Mucosa of stomach (tissue), 1 donor: ENCODE results near the gene ZGPAT.

Source experiments
- H3K27me3 ChIP-seq: one replicate; pipeline ENCODE4 v1.7.0; 2013; ENCODE audit warnings: mild to moderate bottlenecking, low read length; ENCODE audit not compliant: control insufficient read depth, insufficient read depth
- H3K36me3 ChIP-seq: one replicate; pipeline ENCODE4 v1.7.0; 2013; ENCODE audit warnings: low read length; ENCODE audit not compliant: control insufficient read depth, insufficient read depth
- H3K4me1 ChIP-seq: one replicate; pipeline ENCODE4 v1.7.0; 2013; ENCODE audit warnings: mild to moderate bottlenecking, low read length; ENCODE audit not compliant: control insufficient read depth, insufficient read depth
- H3K4me3 ChIP-seq: one replicate; pipeline ENCODE4 v1.7.0; 2013; ENCODE audit warnings: low read length
- H3K9ac ChIP-seq: one replicate; pipeline ENCODE4 v1.7.0; 2013; ENCODE audit warnings: mild to moderate bottlenecking, low read length, moderate library complexity
- H3K9me3 ChIP-seq: one replicate; pipeline ENCODE4 v1.7.0; 2013; ENCODE audit warnings: mild to moderate bottlenecking, low read length, moderate library complexity; ENCODE audit not compliant: control insufficient read depth
- donor health status: Pancreatic carcinoma.

The ZGPAT gene

DNA sequence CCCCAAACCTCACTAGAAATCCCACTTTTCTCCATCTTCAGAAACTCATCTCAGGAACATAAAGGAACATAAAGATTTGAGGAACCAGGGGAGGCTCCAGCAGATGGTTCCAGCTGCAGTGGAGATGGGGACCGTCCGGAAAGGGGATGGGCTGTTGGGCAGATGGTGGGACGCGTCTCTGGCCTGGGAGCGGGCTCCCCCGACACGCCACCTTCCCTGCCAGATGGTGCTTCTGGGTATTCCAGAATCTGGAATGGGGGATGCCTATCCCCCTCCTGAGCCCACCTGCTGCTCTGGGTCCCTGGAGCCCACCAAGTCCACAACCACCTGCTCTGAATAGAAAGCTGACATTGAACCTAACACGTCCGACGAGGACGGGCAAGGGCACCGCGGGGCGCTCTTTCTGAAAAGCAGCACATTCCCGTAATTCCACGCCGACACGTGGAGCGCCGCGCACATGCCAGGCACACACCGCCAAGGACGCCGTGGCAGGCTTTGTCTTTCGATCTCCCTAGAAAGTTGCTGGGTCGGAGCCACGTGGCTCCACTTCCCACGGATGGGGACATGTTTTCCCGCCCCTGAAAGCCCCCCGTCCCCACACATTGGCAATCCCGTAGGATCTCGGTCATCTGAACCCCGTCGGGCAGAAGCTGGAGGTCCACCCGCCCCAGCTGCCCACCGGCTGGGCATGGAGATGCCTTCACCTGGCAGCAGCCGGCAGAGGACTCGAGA, 59.0 kb downstream of the ZGPAT start:
- Histone ChIP-seq H3K27me3 (peaks cover 4% of the 10 kb centered on the region), H3K9ac (no peak overlapping the region), H3K36me3 (no peaks in the 10 kb centered on the region), H3K4me1 (no peaks in the 10 kb centered on the region), H3K9me3 (no peaks in the 10 kb centered on the region), H3K4me3 (no peak overlapping the region)

GRCh38 chr20:63767456-63767855, 59.6 kb downstream of the ZGPAT start:
- no peaks in the 10 kb centered on the region for H3K4me1 ChIP-seq
- peaks cover 4% of the 10 kb centered on the region for H3K27me3 ChIP-seq
- H3K9ac ChIP-seq = no peak overlapping the region
- H3K36me3 ChIP-seq = no peaks in the 10 kb centered on the region
- H3K9me3 ChIP-seq = no peaks in the 10 kb centered on the region
- H3K4me3 ChIP-seq = no peak overlapping the region

DNA sequence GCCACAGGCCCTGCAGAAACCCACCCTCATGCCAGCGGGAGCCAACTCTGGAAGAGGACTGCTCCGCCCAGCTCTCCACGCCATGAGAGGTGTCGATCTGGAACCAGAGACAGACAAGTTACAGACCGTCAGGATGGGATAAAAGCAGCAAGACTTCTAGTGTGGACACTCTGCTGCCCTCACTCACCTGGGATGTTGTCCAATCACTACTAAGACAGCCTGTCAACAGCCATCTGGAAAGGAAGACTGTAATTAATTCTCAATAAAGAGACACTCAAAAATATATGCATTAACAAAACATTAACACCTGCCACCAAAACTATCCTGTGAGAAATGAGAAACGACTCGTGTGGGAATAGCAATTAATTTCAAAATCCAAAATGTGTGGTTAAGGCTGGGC, 60.0 kb downstream of the ZGPAT start:
- H3K4me3 ChIP-seq = no peak overlapping the region
- no peaks in the 10 kb centered on the region for H3K36me3 ChIP-seq
- H3K4me1 ChIP-seq = no peaks in the 10 kb centered on the region
- peaks cover 4% of the 10 kb centered on the region for H3K27me3 ChIP-seq
- H3K9ac ChIP-seq = no peak overlapping the region
- no peaks in the 10 kb centered on the region for H3K9me3 ChIP-seq

GRCh38 chr20:63768591-63769515, 61.0 kb downstream of the ZGPAT start:
- no peaks in the 10 kb centered on the region for H3K36me3 ChIP-seq
- no peaks in the 10 kb centered on the region for H3K27me3 ChIP-seq
- H3K9ac ChIP-seq = no peak overlapping the region
- no peaks in the 10 kb centered on the region for H3K9me3 ChIP-seq
- no peaks in the 10 kb centered on the region for H3K4me1 ChIP-seq
- H3K4me3 ChIP-seq = no peak overlapping the region

- H3K9ac ChIP-seq = no peak overlapping the region
- H3K9me3 ChIP-seq = no peaks in the 10 kb centered on the region
- no peaks in the 10 kb centered on the region for H3K36me3 ChIP-seq
- H3K4me1 ChIP-seq = no peaks in the 10 kb centered on the region
- peaks cover under 1% of the 10 kb centered on the region for H3K27me3 ChIP-seq
- H3K4me3 ChIP-seq = no peak overlapping the region
Measured at GRCh38 chr20:63769891-63770474, 62.1 kb downstream of the ZGPAT start.

DNA sequence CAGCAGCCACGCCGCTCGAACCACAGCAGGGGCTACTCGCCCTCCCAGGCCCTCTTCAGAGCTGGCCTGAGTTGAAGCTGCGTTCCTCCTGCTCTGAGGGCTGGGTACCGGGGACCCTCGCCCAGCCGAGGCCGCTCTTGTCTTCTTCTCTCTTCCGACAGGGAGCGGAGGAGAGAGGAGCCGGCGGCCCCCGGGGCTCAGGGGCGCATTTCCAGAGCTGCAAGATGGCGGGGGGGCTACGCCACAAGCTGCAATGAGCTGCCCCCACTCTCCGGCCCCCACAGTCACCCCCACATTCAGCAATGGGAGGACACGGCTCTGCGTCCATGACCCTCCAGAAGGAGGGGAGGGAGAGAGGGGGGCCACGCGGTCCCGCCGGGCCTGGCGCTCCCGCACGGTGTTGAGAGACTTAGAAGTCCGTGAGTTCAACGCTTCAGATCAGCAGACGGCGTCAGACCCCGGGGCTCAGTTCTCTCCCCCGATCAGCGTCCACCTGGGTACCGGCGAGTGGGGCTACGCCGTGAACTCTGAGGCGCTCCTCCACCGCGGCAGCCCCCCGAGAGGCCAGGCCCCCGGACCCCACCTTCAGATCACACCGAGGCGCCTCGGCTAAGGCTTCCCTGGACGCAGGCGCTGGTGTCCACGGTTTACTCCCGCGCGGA, 63.3 kb downstream of the ZGPAT start:
- no peaks in the 10 kb centered on the region for H3K4me1 ChIP-seq
- peaks cover 4% of the 10 kb centered on the region for H3K27me3 ChIP-seq
- no peak overlapping the region for H3K4me3 ChIP-seq
- H3K36me3 ChIP-seq = no peaks in the 10 kb centered on the region
- H3K9ac ChIP-seq = no peak overlapping the region
- no peaks in the 10 kb centered on the region for H3K9me3 ChIP-seq

GRCh38 chr20:63772781-63773518, 65.1 kb downstream of the ZGPAT start:
- Histone ChIP-seq H3K4me3 (no peak overlapping the region), H3K9me3 (no peaks in the 10 kb centered on the region), H3K9ac (no peak overlapping the region), H3K36me3 (no peaks in the 10 kb centered on the region), H3K4me1 (no peaks in the 10 kb centered on the region), H3K27me3 (peaks cover 4% of the 10 kb centered on the region)

- Histone ChIP-seq H3K36me3 (no peaks in the 10 kb centered on the region), H3K4me1 (no peaks in the 10 kb centered on the region)
Measured at GRCh38 chr20:63773571-63774241, 65.9 kb downstream of the ZGPAT start.

DNA sequence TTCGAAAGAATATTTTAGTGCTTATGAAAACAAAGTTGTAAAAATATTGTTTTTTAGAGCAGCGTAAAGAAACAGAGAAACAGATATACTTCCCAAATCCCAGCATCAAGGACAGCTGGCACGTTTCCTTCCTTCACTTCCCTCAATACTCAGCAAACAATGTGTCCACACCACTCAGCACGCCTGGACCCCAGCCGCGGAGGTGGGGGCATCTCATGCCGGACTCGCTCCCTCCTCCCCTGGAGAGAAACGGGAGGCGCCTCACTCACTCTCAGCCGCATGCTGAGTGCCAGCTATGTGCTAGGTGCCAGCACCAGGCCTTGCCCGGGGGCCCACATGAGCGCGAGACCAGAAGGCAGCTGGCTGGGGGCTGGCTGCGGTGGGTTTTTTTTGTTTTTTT, 66.5 kb downstream of the ZGPAT start:
- Histone ChIP-seq H3K4me3 (no peak overlapping the region), H3K9me3 (no peaks in the 10 kb centered on the region), H3K4me1 (no peaks in the 10 kb centered on the region), H3K9ac (no peak overlapping the region), H3K36me3 (no peaks in the 10 kb centered on the region), H3K27me3 (peaks cover 4% of the 10 kb centered on the region)

More at GRCh38 chr20:63773571-63774241, 65.9 kb downstream of the ZGPAT start:
- Histone ChIP-seq H3K27me3 (peaks cover 4% of the 10 kb centered on the region), H3K9me3 (no peaks in the 10 kb centered on the region), H3K4me3 (no peak overlapping the region), H3K9ac (no peak overlapping the region)

DNA sequence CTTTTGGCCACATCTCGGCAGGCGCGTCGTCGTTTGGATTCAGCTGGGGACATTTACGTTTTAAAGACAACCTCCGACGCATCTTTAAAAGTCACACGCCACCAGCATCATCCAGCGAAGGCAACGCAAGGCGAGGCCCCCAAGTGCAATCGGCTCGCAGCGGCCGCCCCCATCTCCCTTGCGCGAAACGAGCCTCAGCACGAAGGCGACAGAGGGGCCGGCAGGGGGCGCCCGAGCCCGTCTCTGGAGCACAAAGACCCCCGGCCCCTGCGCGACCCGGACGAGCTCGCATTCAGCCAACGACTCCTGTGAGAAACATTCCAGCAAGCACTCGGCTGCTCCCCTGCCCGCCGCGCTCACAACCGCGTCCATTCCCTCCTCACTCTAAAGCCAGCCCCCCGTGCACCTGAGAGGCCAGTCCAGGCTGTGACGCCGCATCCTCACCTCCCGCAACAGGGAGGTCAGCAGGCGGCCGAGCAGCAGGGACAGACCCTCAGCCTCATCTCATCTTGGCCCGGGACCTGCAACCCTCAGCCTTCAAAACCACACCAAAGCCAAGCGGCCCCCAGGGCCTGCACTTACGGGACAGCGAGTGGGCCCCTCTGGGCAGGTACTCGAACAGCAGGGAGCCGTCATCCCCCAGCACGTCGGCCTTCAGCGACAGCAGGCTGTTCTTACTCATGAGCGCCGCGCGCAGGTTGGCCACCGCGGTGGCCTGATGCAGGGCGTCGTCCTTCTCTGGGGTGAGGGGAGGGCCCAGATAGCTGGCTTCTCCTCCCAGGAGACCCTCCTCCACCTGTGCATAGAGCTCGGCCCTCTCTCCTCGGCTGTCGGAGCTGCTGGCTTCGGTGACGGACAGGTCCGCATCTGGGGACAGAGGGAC, 67.5 kb downstream of the ZGPAT start:
- H3K9ac ChIP-seq = no peak overlapping the region
- H3K27me3 ChIP-seq = peaks cover 4% of the 10 kb centered on the region
- no peaks in the 10 kb centered on the region for H3K9me3 ChIP-seq
- no peaks in the 10 kb centered on the region for H3K4me1 ChIP-seq
- H3K4me3 ChIP-seq = no peak overlapping the region
- H3K36me3 ChIP-seq = no peaks in the 10 kb centered on the region
